Endometrial microvascular endothelial cells (primary cell): ENCODE measurements around the gene FMN1. TPM values are rescaled to one million over a fixed set of nuclear protein-coding genes. Genes with fewer than 3 reads are reported as not detected.

Source experiments
- in situ Hi-C: cut with HindIII; loops from 2 replicates; pipeline ENCODE4 v1.10.0; 2017; ENCODE audit warnings: low sequenced_read_pairs, low pct_unique_long_range_greater_than_20kb; ENCODE audit errors: inconsistent ontology term
- total RNA-seq: library from RNA; depleted of rRNA; stranded (reverse); fragments of >200 nt; gene quantifications from one replicate; pipeline ENCODE4 v1.2.3, GENCODE V29; 2015; ENCODE audit errors: inconsistent ontology term

FMN1 gene
- total RNA-seq, result 0.65 TPM

- in situ Hi-C loops, result no loop called here
Measured at GRCh38 chr15:33194704-33195670, at the start of gene FMN1. TSS of gene FMN1 (minus strand) at chr15:33194714. CDS start at chr15:33154914, 39,800 bp downstream.

GRCh38 chr15:33243869-33244268, 49.4 kb upstream of the FMN1 start:
- in situ Hi-C loops, result no loop called here

GRCh38 chr15:33243393-33243792, 48.9 kb upstream of the FMN1 start:
- in situ Hi-C loops, result no loop called here

GRCh38 chr15:33242669-33243191, 48.2 kb upstream of the FMN1 start:
- in situ Hi-C loops, result no loop called here

GRCh38 chr15:33242165-33242564, 47.7 kb upstream of the FMN1 start:
- in situ Hi-C loops, result no loop called here

GRCh38 chr15:33236841-33237509, 42.5 kb upstream of the FMN1 start:
- in situ Hi-C loops, result no loop called here

- in situ Hi-C loops, result no loop called here
Measured at GRCh38 chr15:33234020-33234461, 39.5 kb upstream of the FMN1 start.

GRCh38 chr15:33226559-33227181, 32.2 kb upstream of the FMN1 start:
- in situ Hi-C loops, result no loop called here

GRCh38 chr15:33218071-33218491, 23.6 kb upstream of the FMN1 start:
- in situ Hi-C loops, result no loop called here

GRCh38 chr15:33215941-33216872, 21.7 kb upstream of the FMN1 start:
- in situ Hi-C loops, result no loop called here

GRCh38 chr15:33211176-33211808, 16.8 kb upstream of the FMN1 start:
- in situ Hi-C loops, result no loop called here

- in situ Hi-C loops, result no loop called here
Measured at GRCh38 chr15:33209575-33210481, 15.3 kb upstream of the FMN1 start.

GRCh38 chr15:33207646-33208045, 13.1 kb upstream of the FMN1 start:
- in situ Hi-C loops, result no loop called here

- in situ Hi-C loops, result no loop called here
Measured at GRCh38 chr15:33206366-33206765, 11.9 kb upstream of the FMN1 start.

GRCh38 chr15:33204926-33205325, 10.4 kb upstream of the FMN1 start:
- in situ Hi-C loops, result no loop called here

- in situ Hi-C loops, result no loop called here
Measured at GRCh38 chr15:33204087-33204486, 9.6 kb upstream of the FMN1 start.
